NCI-H1417 (cell line): ENCODE data around the gene MS4A3.
"Not testable (repeated sequence)": the region's sequence is repeated elsewhere in the genome, so short reads cannot be mapped to it uniquely, and the experiment has no call there.

Source experiments
- DNase-seq, 3 experiments: peaks; one replicate each; lab custom pipeline; 2025; lab: John Stamatoyannopoulos, UW

MS4A3 gene

GRCh38 chr11:60095477-60096120 lies 39.1 kb downstream of the MS4A3 start:
- no peak for DNase-seq

GRCh38 chr11:60097189-60097588 lies 40.7 kb downstream of the MS4A3 start:
- DNase-seq = no peak

GRCh38 chr11:60098508-60098907 lies 42.0 kb downstream of the MS4A3 start:
- DNase-seq = no peak

GRCh38 chr11:60100516-60100915 lies 44.1 kb downstream of the MS4A3 start:
- no peak for DNase-seq

DNA sequence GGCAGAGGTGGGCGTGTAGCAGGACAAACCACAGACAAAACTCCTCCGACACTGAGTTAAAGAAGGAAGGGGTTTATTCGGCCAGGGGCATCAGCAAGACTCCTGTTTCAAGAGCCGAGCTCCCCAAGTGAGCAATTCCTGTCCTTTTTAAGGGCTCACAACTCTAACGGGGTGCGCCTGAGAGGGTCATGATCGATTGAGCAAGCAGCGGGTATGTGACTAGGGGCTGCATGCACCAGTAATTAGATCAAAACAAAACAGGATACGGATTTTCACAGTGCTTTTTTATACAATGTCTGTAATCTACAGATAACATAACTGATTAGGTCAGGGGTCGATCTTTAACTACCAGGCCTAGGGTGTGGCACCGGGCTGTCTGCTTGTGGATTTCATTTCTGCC lies 44.9 kb downstream of the MS4A3 start:
- not testable (repeated sequence) for DNase-seq

- DNase-seq = not testable (repeated sequence)
These were observed 48.1 kb downstream of the MS4A3 start for GRCh38 chr11:60104471-60105115.

- DNase-seq = not testable (repeated sequence)
These were observed 52.2 kb downstream of the MS4A3 start for GRCh38 chr11:60108631-60109030.

DNA sequence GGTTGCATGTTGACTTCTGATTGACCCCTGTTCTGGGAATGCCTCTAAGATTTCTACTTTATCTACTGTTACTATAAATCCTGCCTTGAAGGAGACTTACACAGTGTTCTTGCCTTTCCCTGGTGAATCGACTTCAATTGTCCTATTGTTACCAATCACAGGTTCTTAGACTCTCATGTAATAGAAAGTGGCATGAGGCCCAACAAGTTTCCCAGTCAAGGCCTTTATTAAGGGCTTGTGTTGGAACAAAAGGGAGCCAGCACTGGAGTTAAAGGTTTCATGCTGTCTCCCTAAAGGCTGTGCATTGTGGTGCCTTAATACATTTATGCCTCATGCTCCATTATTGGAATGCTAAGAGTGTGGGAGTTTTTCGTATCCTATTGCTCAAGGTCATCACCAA lies 55.3 kb downstream of the MS4A3 start:
- no peak for DNase-seq

DNA sequence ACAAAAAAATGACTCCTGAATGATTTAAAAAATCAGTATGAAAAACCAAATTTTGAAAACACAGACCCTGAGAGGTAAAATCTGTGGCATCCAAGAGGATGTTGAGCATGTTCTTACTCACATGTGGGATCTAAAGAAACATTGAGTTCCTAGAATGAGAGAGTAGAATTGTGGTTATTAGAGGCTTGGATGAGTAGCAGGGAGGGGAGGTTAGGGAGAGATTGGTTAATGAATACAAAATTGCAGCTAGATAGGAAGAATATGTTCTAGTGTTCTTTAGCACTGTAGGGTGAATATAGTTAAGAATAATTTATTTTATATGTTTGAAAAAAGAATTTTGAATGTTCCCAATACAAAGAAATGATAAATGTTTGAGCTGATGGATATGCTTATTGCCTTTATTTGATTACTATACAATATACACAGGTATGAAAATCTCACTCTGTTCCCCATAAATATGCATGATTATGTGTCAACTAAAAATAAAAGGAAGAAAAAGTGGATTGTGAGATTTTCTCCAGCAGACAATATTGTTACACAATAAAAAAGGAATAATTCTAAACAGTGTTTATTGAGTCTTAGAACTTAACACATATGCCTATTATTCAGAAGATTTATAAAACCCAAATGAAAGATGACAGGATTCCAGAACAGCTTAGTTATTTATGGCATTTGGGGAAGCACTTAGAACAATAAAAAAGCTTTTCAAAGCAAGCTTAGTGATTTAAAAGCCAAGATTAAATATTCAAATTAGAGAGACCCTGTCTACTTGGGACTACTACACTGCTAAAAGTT lies 60.7 kb downstream of the MS4A3 start:
- no peak for DNase-seq

DNA sequence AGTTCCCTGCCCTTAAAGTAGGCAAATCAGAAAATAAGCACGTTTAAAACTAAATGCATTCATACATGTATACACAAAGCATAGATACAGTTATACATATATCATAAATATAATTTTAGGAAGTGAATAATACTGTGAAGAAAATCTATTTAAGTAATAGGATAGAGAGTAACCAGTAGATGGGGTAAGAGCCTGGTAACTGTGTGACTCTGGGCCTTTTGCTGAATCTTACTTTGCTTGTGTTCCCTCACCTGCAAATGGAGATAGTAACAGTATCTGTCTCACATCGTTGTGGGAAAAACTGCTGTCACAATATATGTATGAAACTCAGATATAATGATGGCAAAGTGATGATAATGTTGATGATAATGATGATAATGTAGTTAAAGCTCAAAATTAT lies 61.9 kb downstream of the MS4A3 start:
- no peak for DNase-seq

DNA sequence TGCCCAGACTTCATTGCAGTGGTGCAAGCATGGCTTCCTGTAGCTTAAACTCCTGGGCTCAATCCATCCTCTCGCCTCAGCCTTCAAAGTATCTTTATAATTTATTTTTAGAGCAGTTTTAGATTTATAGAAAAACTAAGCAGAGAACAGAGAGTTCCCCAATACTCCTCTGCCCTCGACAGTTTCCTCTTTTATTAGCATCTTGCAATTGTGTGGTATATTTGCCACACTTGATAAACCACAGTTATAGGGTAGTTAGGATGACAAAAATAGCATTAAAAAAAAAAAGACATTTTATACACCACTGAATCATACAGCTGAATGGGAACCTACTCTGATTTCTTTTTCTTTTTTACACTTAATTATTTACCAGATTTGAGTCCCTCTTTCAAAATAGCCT lies 63.2 kb downstream of the MS4A3 start:
- DNase-seq = no peak
